ENCODE results near the gene IP6K2. TPM values are rescaled to one million over a fixed set of nuclear protein-coding genes. Genes with fewer than 3 reads are reported as not detected.

The IP6K2 gene
- polyA plus RNA-seq, 1 experiment, result 110 TPM

DNA sequence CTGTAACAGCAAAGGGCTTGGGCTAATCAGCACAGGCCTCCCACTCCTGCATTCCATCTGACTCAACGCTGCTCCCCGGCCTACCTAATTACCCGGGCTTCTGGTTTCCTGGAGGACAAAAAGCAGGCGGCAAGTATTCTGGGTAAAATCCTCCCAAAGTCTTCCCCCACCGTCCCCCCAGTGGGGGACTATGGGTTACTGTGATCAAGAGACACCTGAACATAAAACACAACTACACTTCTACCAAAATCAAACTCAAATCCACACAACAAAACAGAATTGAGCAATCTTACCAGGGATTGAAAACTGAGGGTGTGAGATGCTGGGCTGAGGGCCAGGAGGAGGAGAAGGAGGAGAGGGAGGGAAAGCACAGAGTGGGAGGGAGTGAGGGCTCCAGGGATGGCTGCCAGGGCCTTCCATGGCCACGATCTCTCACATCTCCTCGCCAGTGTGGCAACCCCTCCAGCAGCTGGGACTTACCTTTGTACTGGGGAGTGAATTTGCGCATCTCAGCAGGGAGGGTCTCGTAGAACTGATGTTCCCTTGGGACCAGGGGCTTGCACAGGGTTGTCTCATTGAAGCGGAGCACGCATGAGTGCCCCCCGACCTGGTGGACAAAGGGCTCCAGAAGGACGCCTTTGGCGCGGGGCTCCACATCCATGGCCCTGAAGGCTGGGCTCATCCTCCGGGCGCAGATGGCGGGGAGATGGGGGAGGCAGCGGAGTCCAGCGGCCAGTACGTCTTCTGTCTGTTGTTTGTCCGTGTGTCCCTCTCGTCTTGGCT, 22.2 kb downstream of the IP6K2 start:
- ChIA-PET POLR2A (no interaction called here), CTCF (interaction anchor here (1.1 kb wide), 1 partner anchor 45 kb away, joined by 3 read pairs; no protein-coding TSS in a partner anchor)
- Histone ChIP-seq H3K9me3 (ENCODE audit: control insufficient read depth, insufficient read depth, low read length) (no peaks in the 10 kb centered on the region), H3K27ac (ENCODE audit: low read depth, low read length) (peak overlapping the region; percentile 70), H3K27me3 (ENCODE audit: control insufficient read depth, insufficient read depth, low read length) (no peaks in the 10 kb centered on the region), H3K4me3 (ENCODE audit: low read depth, low read length) (peak overlapping the region; percentile 13)
- DNase-seq (ENCODE audit: low read depth, low spot score), result peak; percentile 51
- TF ChIP-seq, protein P1, sequence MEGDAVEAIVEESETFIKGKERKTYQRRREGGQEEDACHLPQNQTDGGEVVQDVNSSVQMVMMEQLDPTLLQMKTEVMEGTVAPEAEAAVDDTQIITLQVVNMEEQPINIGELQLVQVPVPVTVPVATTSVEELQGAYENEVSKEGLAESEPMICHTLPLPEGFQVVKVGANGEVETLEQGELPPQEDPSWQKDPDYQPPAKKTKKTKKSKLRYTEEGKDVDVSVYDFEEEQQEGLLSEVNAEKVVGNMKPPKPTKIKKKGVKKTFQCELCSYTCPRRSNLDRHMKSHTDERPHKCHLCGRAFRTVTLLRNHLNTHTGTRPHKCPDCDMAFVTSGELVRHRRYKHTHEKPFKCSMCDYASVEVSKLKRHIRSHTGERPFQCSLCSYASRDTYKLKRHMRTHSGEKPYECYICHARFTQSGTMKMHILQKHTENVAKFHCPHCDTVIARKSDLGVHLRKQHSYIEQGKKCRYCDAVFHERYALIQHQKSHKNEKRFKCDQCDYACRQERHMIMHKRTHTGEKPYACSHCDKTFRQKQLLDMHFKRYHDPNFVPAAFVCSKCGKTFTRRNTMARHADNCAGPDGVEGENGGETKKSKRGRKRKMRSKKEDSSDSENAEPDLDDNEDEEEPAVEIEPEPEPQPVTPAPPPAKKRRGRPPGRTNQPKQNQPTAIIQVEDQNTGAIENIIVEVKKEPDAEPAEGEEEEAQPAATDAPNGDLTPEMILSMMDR (IDR thresholded peaks at IDR 0.05; ENCODE audit: low read depth, low read length), result no peak

DNA sequence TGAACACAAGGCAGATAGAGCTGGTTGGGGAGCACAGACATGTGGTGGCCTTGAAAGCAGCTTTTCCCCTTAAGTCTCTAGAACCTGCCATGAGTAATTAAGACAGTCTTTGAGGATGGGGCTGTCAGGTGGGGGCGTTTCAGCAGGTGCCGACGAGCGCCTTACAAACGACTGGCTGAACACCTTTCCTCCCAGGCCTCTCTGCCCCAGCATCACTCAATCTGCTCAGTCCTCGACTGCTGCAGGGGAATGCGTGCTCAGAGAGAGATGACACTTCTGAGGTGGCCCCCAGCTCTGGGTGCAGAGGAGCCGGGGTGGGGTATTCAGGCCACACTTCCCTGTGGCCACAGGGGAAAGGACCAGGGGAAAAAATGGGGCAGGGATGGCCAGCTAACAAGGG, 23.2 kb downstream of the IP6K2 start:
- TF ChIP-seq, protein P1 (IDR thresholded peaks at IDR 0.05; ENCODE audit: low read depth, low read length), result no peak
- ChIA-PET CTCF (no interaction called here), POLR2A (no interaction called here)
- H3K27ac ChIP-seq (ENCODE audit: low read depth, low read length), result no peak overlapping the region
- no peaks in the 10 kb centered on the region for H3K27me3 ChIP-seq (ENCODE audit: control insufficient read depth, insufficient read depth, low read length)
- DNase-seq (ENCODE audit: low read depth, low spot score), result no peak
- H3K9me3 ChIP-seq (ENCODE audit: control insufficient read depth, insufficient read depth, low read length), result no peaks in the 10 kb centered on the region
- peak overlapping the region; percentile 12; the same call in 1 of the 2 replicates for H3K4me3 ChIP-seq (ENCODE audit: low read depth, low read length)

DNA sequence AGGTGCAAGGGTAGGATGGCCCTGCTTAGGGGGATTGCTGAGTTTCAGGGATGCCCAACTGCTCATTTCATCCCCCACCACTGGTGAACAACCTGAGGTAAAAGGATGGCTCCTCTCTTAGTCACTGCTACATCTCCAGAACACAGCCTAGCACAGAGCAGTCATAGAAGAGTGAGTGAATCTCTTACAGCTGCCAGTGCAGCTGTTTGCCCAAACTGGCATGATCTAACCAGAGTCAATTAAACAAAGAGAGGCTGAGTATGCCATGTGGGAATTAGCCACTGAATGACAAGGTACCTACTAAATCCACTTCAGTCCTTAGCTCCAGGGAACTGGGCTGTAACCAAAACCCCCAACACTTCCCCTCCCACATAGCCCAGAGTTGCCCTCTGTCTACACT, 24.5 kb downstream of the IP6K2 start:
- Histone ChIP-seq H3K9me3 (ENCODE audit: control insufficient read depth, insufficient read depth, low read length) (no peaks in the 10 kb centered on the region), H3K27me3 (ENCODE audit: control insufficient read depth, insufficient read depth, low read length) (no peaks in the 10 kb centered on the region), H3K4me3 (ENCODE audit: low read depth, low read length) (no peak overlapping the region), H3K27ac (ENCODE audit: low read depth, low read length) (no peak overlapping the region)
- TF ChIP-seq, protein P1 (IDR thresholded peaks at IDR 0.05; ENCODE audit: low read depth, low read length), result no peak
- POLR2A ChIA-PET, result interaction anchor here (0.6 kb wide), 1 partner anchor 28 kb away, joined by 7 read pairs; no protein-coding TSS in a partner anchor
- CTCF ChIA-PET, result interaction anchor here (1.4 kb wide), 1 partner anchor 47 kb away, joined by 5 read pairs; no protein-coding TSS in a partner anchor
- no peak for DNase-seq (ENCODE audit: low read depth, low spot score)

DNA sequence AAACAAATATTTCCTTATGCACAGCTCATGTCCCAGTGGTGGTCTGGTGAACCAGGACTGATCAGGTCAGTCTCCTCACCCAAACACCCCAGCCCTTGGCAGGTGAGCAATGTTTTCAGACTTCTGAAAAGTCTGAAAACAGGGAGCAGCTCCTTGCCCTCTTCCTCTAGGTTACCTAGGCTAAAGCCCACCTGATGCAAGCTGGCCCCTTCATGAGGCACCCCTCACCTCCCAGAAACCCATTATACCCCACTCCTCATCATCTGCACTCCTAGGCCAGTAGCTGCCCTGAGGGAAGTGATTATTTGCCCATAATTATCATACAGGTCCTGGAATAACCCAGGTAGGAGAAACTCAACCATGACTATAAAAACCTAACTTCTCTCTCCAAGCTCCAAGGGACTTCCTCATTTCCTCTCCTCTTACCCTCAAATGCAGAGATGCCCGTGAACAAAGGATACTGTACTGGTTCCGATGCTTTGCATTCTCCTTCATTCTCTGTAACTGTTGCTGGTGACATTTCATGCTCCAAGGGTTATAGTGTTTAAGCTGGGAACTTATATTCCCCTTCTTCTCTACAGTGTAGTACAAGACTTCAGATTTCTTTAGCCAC, 26.1 kb downstream of the IP6K2 start:
- H3K27ac ChIP-seq (ENCODE audit: low read depth, low read length), result no peak overlapping the region
- TF ChIP-seq, protein P1 (IDR thresholded peaks at IDR 0.05; ENCODE audit: low read depth, low read length), result no peak
- POLR2A ChIA-PET, result interaction anchor here (0.7 kb wide), 1 partner anchor 239 kb away, joined by 4 read pairs; no protein-coding TSS in a partner anchor
- CTCF ChIA-PET, result interaction anchor here (1.2 kb wide), 1 partner anchor 255 kb away, joined by 3 read pairs; no protein-coding TSS in a partner anchor
- no peak for DNase-seq (ENCODE audit: low read depth, low spot score)
- H3K9me3 ChIP-seq (ENCODE audit: control insufficient read depth, insufficient read depth, low read length), result no peaks in the 10 kb centered on the region
- no peak overlapping the region for H3K4me3 ChIP-seq (ENCODE audit: low read depth, low read length)
- no peaks in the 10 kb centered on the region for H3K27me3 ChIP-seq (ENCODE audit: control insufficient read depth, insufficient read depth, low read length)

DNA sequence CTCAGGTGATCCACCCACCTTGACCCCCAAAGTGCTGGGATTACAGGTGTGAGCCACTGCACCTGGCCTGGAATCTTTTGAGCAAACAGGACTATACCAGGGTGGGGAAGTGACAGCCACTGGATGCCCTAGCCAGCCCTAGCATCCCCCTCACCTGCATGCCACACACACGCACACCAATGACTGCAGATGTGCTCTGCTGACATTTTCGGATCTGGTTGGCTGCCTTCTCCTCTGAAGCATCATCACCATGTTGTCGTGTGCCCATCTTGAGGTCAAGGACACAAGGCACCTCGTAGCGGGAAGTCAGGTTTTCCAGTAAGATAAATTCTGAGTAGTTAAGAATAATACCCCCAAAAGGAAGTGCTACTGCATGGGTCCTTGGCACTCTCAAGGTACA, 27.6 kb downstream of the IP6K2 start:
- CTCF ChIA-PET, result no interaction called here
- H3K27me3 ChIP-seq (ENCODE audit: control insufficient read depth, insufficient read depth, low read length), result no peaks in the 10 kb centered on the region
- H3K9me3 ChIP-seq (ENCODE audit: control insufficient read depth, insufficient read depth, low read length), result no peaks in the 10 kb centered on the region
- POLR2A ChIA-PET, result no interaction called here
- DNase-seq (ENCODE audit: low read depth, low spot score), result no peak
- H3K4me3 ChIP-seq (ENCODE audit: low read depth, low read length), result no peak overlapping the region
- H3K27ac ChIP-seq (ENCODE audit: low read depth, low read length), result no peak overlapping the region
- TF ChIP-seq, protein P1 (IDR thresholded peaks at IDR 0.05; ENCODE audit: low read depth, low read length), result no peak

Measured in AG04450 (cell line).